Neuronal stem cell (in vitro differentiated cells): ENCODE data around the gene HSF4.

Source experiments
- DNase-seq: peaks from one replicate; pipeline ENCODE4 v3.0.0-alpha.2; 2013; ENCODE audit warnings: low spot score
- H2AFZ ChIP-seq: one replicate; pipeline ENCODE4 v1.6.1; 2013; ENCODE audit warnings: mild to moderate bottlenecking, low read length, inconsistent platforms
- H2AK5ac ChIP-seq: 2 replicates; pipeline ENCODE4 v1.6.1; 2013; ENCODE audit warnings: low read depth, mild to moderate bottlenecking, inconsistent platforms, low read length, moderate library complexity, mixed read lengths
- H2BK120ac ChIP-seq: 2 replicates; pipeline ENCODE4 v1.6.1; 2013; ENCODE audit warnings: low read depth, mild to moderate bottlenecking, inconsistent platforms, low read length, moderate library complexity, mixed read lengths
- H2BK12ac ChIP-seq: one replicate; pipeline ENCODE4 v1.6.1; 2013; ENCODE audit warnings: low read length, inconsistent platforms
- H2BK15ac ChIP-seq: 2 replicates; pipeline ENCODE4 v1.6.1; 2013; ENCODE audit warnings: mild to moderate bottlenecking, low read length, inconsistent platforms, mixed read lengths
- H2BK5ac ChIP-seq: one replicate; pipeline ENCODE4 v1.6.1; 2013; ENCODE audit warnings: inconsistent platforms, mild to moderate bottlenecking, low read length, moderate library complexity
- H3K14ac ChIP-seq: one replicate; pipeline ENCODE4 v1.6.1; 2013; ENCODE audit warnings: low read length, inconsistent platforms
- H3K18ac ChIP-seq: 2 replicates; pipeline ENCODE4 v1.6.1; 2013; ENCODE audit warnings: low read length, inconsistent platforms
- H3K23ac ChIP-seq: 2 replicates; pipeline ENCODE4 v1.6.1; 2013; ENCODE audit warnings: low read depth, mild to moderate bottlenecking, mixed read lengths, low read length, inconsistent platforms; ENCODE audit not compliant: poor library complexity
- H3K27ac ChIP-seq: replicated peaks from 3 replicates; pipeline ENCODE4 v1.5.1; 2013; ENCODE audit warnings: low read length, inconsistent platforms
- H3K27me3 ChIP-seq, 3 experiments: 2 replicates each; pipeline ENCODE4 v1.6.1; 2013; ENCODE audit warnings: low read length in 3 of 3, mild to moderate bottlenecking in 2 of 3, inconsistent platforms in 1 of 3, low read depth in 1 of 3, mixed read lengths in 1 of 3, moderate library complexity in 1 of 3; ENCODE audit not compliant: control insufficient read depth in 3 of 3, insufficient read depth in 3 of 3
- H3K36me3 ChIP-seq, 2 donors: replicated peaks in 1 of 2; 2 replicates each; pipeline ENCODE4 v1.6.1; 2013; ENCODE audit warnings: low read length in 2 of 2; ENCODE audit not compliant: control insufficient read depth in 2 of 2, insufficient read depth in 2 of 2
- H3K4ac ChIP-seq: 2 replicates; pipeline ENCODE4 v1.6.1; 2013; ENCODE audit warnings: inconsistent platforms, mild to moderate bottlenecking, low read length, moderate library complexity
- H3K4me1 ChIP-seq, 2 donors: 1 replicate in 1 of 2; 2 replicates in 1 of 2; pipeline ENCODE4 v1.6.1; 2013; ENCODE audit warnings: low read length in 2 of 2, low read depth in 1 of 2; ENCODE audit not compliant: control insufficient read depth in 2 of 2, insufficient read depth in 1 of 2
- H3K4me2 ChIP-seq: one replicate; pipeline ENCODE4 v1.6.1; 2013; ENCODE audit warnings: mild to moderate bottlenecking, low read length, inconsistent platforms; ENCODE audit not compliant: insufficient read depth, poor library complexity, severe bottlenecking
- H3K4me3 ChIP-seq, 2 donors: 2 replicates each; pipeline ENCODE4 v1.5.1; 2013; ENCODE audit warnings: low read length in 2 of 2, mild to moderate bottlenecking in 2 of 2, inconsistent platforms in 1 of 2, moderate library complexity in 1 of 2
- H3K79me1 ChIP-seq: one replicate; pipeline ENCODE4 v1.6.1; 2013; ENCODE audit warnings: low read depth, mild to moderate bottlenecking, inconsistent platforms, low read length, moderate library complexity
- H3K9ac ChIP-seq: one replicate; pipeline ENCODE4 v1.6.1; 2013; ENCODE audit warnings: mild to moderate bottlenecking, low read depth, low read length, inconsistent platforms; ENCODE audit not compliant: poor library complexity
- H3K9me3 ChIP-seq, 2 donors: replicated peaks in 1 of 2; 2 replicates each; pipeline versions ENCODE3 to v1.6.1; 2013; ENCODE audit warnings: low read length in 2 of 2, mild to moderate bottlenecking in 2 of 2, inconsistent platforms in 1 of 2, low read depth in 1 of 2, mixed read lengths in 1 of 2, moderate library complexity in 1 of 2; ENCODE audit not compliant: control insufficient read depth in 2 of 2, insufficient read depth in 1 of 2
- H4K8ac ChIP-seq: one replicate; pipeline ENCODE4 v1.6.1; 2013; ENCODE audit warnings: low read depth, mild to moderate bottlenecking, inconsistent platforms, low read length, moderate library complexity
- H4K91ac ChIP-seq: one replicate; pipeline ENCODE4 v1.6.1; 2013; ENCODE audit warnings: low read length, low read depth, mild to moderate bottlenecking, inconsistent platforms; ENCODE audit not compliant: poor library complexity
- WGBS, 2 donors: extraction: QIAGEN DNeasy Blood & Tissue Kit; methylation state at CpG; one replicate each; pipeline ENCODE4 v1.1.7; 2013; ENCODE audit warnings: missing lambda C conversion rate in 2 of 2, mixed read lengths in 1 of 2; ENCODE audit not compliant: insufficient read length in 2 of 2, insufficient replicate concordance in 1 of 2; ENCODE audit errors: extremely low coverage in 2 of 2; 5-methylcytosine and 5-hydroxymethylcytosine counted together

The HSF4 gene

GRCh38 chr16:67150833-67151396 is 13.6 kb upstream of the HSF4 start, which contains the start of gene B3GNT9:
Gene B3GNT9 (minus strand): TSS chr16:67150998. CDS start chr16:67150485, 513 bp downstream.
- Histone ChIP-seq H2BK15ac (peak within 1 kb of the TSS; percentile 89), H3K4me2 (peak within 1 kb of the TSS; percentile 89), H3K36me3 (peaks cover 16 to 28% of the 10 kb centered on the region in 2 donors), H2BK5ac (peak within 1 kb of the TSS; percentile 59), H3K27ac (no peak within 1 kb of the TSS), H4K8ac (no peak within 1 kb of the TSS), H4K91ac (no peak within 1 kb of the TSS), H2BK12ac (no peak within 1 kb of the TSS), H3K18ac (peak within 1 kb of the TSS; percentile 88), H3K79me1 (no peaks in the 10 kb centered on the region), H3K4me1 (peaks cover 2 to 8% of the 10 kb centered on the region in 2 donors), H3K23ac (peak within 1 kb of the TSS; percentile 91), H2AFZ (peak within 1 kb of the TSS; percentile 95), H3K14ac (peak within 1 kb of the TSS; percentile 71), H3K9me3 (peaks cover 0 to 7% of the 10 kb centered on the region in 2 donors), H3K4me3 (peak within 1 kb of the TSS; percentile 44 to 84), H2AK5ac (peak within 1 kb of the TSS; percentile 51), H2BK120ac (peak within 1 kb of the TSS; percentile 47), H3K9ac (peak within 1 kb of the TSS; percentile 53), H3K27me3 (peaks cover 28 to 66% (median 44%) of the 10 kb centered on the region in 3 experiments), H3K4ac (no peak within 1 kb of the TSS)
- no peak for DNase-seq
- WGBS, 2 donors, result no CpG with 5 or more reads among the region's 34 CpGs

GRCh38 chr16:67151431-67152097 is 13.0 kb upstream of the HSF4 start:
- H2BK15ac ChIP-seq, result peak overlapping the region; percentile 89
- peak overlapping the region; percentile 54 for H2BK5ac ChIP-seq
- H3K14ac ChIP-seq, result peak overlapping the region; percentile 47
- peak overlapping the region in 1 of 2 donors; percentile 44 for H3K4me3 ChIP-seq
- no peak overlapping the region for H2BK120ac ChIP-seq
- no peaks in the 10 kb centered on the region for H3K79me1 ChIP-seq
- H3K4me2 ChIP-seq, result peak overlapping the region; percentile 89
- H3K27me3 ChIP-seq, result peaks cover 34 to 73% (median 51%) of the 10 kb centered on the region in 3 experiments
- peaks cover 2 to 8% of the 10 kb centered on the region in 2 donors for H3K4me1 ChIP-seq
- DNase-seq, result no peak
- H3K36me3 ChIP-seq, result peaks cover 10 to 21% of the 10 kb centered on the region in 2 donors
- no peak overlapping the region for H3K4ac ChIP-seq
- no CpG with 5 or more reads among the region's 8 CpGs for WGBS, 2 donors
- H2AK5ac ChIP-seq, result no peak overlapping the region
- no peak overlapping the region for H4K8ac ChIP-seq
- peak overlapping the region; percentile 91 for H3K23ac ChIP-seq
- H4K91ac ChIP-seq, result no peak overlapping the region
- H2BK12ac ChIP-seq, result no peak overlapping the region
- peak overlapping the region; percentile 53 for H3K9ac ChIP-seq
- H2AFZ ChIP-seq, result peak overlapping the region; percentile 95
- peak overlapping the region; percentile 76 for H3K18ac ChIP-seq
- H3K9me3 ChIP-seq, result peaks cover 0 to 7% of the 10 kb centered on the region in 2 donors
- H3K27ac ChIP-seq, result no peak overlapping the region

GRCh38 chr16:67154578-67155294 is 9.8 kb upstream of the HSF4 start:
- peak overlapping the region; percentile 53 for H3K9ac ChIP-seq
- H2BK120ac ChIP-seq, result no peak overlapping the region
- WGBS, 2 donors, result no CpG with 5 or more reads among the region's 61 CpGs
- H3K27ac ChIP-seq, result no peak overlapping the region
- no peak overlapping the region for H4K91ac ChIP-seq
- no peak overlapping the region for H4K8ac ChIP-seq
- H3K23ac ChIP-seq, result peak overlapping the region; percentile 31
- H2AK5ac ChIP-seq, result peak overlapping the region; percentile 52
- peak overlapping the region; percentile 33 to 56 for H3K4me3 ChIP-seq
- H3K9me3 ChIP-seq, result peaks cover 0 to 1% of the 10 kb centered on the region in 2 donors
- peaks cover 59 to 96% (median 83%) of the 10 kb centered on the region in 3 experiments for H3K27me3 ChIP-seq
- peaks cover 2% of the 10 kb centered on the region for H3K79me1 ChIP-seq
- H3K18ac ChIP-seq, result peak overlapping the region; percentile 52
- H2BK12ac ChIP-seq, result no peak overlapping the region
- H2AFZ ChIP-seq, result peak overlapping the region; percentile 88
- peak overlapping the region; percentile 64 for H3K4me2 ChIP-seq
- DNase-seq, result no peak
- H2BK5ac ChIP-seq, result peak overlapping the region; percentile 13
- H3K4me1 ChIP-seq, result peaks cover 6 to 8% of the 10 kb centered on the region in 2 donors
- no peak overlapping the region for H3K4ac ChIP-seq
- H2BK15ac ChIP-seq, result peak overlapping the region; percentile 58
- H3K36me3 ChIP-seq, result no peaks in the 10 kb centered on the region
- no peak overlapping the region for H3K14ac ChIP-seq
